HuH-7.5 (cell line): ENCODE results near the gene PAMR1.
A peak's percentile ranks its signal among the peaks of the same experiment; 100 is the strongest.

Experiments used
- DNase-seq: peaks from one replicate; pipeline ENCODE4 v3.0.0; 2011; ENCODE audit warnings: low spot score

The PAMR1 gene

GRCh38 chr11:35436581-35437250 is 88.7 kb downstream of the PAMR1 start:
- DNase-seq = no peak

DNA sequence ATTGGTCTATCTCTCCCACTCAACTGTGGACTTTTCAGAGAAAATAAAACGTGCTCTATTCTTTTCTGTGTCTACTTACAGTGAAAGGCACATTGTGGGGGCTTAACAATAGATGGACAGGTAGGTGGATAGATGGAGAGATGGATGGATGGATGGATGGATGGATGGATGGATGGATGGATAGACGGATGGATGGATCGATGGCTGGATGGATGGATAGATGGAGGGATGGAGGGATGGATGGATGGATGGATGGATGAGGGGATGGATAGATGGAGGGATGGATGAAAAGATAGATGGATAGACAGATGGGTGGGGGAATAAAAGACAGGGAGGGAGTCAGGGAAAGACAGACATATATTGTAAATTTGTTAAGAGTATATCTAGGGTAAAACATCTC is 91.8 kb downstream of the PAMR1 start:
- no peak for DNase-seq

GRCh38 chr11:35432464-35432863 is 93.0 kb downstream of the PAMR1 start:
- DNase-seq = no peak

DNA sequence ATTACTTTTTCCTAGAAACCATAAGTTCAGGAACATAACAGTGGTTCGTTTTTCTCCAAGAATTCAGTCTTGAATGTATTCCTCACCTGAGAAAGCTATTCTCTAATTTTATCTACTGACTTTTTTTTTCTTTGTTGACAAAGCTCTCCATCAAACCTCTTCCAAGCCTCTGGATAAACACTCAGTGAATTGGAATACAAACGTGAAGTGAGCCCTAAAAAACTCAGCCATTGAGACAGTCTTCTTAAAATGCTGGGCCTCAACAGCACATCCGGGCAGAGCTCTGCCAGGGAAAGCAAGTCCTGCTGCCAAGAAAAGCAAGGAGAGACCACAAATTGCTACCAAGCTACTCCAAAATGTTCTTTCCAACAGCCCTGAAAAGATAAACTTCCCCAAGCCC is 98.3 kb downstream of the PAMR1 start:
- DNase-seq = no peak

- DNase-seq = no peak
Measured at GRCh38 chr11:35426351-35426750, 99.1 kb downstream of the PAMR1 start.

DNA sequence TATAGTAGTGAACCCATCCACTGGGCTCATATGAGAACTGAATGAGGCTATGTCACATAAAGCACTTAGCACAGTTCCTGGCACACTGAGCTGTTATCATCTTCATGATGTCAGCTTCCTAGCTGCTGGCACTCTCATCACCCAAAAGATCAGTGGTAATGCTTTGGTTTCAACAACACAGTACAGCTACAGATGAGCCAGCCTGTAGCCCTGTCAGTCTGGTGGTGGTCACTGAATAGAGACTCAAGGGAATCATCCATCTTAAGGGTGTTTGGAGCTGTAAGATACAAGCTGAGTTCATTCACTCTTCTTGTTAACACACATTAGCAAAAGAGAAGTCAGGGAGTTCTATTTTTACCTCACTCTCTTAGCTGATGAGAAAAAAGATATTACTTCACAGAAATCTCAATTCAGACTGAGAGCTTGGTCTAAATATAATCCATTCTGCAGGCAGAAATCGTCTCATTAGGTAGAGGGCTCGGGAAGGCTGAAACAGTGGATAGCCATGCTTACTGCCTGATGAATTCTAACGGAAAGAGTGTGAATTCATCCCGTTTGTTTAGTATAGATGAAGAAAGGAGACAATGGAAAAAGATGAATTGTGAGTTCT is 99.7 kb downstream of the PAMR1 start:
- DNase-seq = no peak

DNA sequence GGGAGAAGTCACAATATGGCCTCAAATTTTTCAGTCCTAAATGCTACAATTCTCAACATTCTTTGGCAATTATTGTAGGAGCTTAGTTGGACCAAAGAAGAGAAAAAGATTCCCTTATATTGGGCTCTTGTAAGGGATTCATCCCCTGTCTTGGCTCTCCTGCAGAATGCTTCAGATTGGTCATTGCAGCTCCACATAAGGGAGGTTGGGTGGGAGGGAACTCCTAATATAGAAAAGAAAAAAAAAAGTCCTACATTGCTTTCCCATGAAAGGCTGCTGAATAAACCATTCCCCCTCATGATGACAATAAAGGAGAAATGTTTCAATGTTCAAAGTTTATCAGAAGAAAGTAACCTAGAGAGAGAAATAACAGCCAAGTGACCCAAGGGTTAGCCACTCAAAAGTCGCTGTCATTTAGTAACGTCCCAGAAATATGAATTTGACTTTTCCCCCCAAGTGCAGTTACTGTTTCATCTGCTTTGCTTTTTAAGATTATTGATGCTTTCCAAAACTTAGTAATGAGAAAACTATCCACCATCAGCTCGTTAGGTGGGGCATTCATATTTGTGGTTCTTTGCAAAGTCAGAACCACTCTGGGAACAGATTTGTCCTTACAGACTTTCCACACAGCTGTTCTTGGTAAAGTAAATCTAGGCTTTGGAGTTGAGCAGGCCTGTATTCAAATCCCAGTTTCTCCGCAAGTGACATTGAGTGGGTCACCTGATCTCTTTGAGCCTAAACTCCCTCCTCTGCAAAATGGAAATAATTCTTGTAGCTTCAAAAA is 101.1 kb downstream of the PAMR1 start:
- DNase-seq = no peak

DNA sequence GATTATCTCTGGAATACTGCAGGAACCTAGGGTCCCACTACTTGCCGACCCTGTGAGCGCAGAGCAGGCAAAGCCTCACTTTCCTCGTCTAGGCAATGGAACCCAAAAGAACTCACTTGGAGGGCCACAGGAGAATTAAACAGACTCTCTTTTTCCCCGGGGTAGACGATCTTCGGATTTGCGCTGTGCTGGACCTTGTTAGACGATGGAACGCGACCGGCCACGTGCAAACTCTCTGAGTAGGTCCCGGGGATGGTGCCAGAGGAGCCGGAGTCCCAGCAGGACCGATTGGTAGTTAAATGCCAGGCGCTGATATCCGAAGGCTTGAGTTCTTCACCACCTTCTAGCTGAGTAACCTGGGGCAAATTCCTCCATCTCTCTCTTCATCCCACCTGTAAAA is 105.0 kb downstream of the PAMR1 start:
- no peak for DNase-seq

DNA sequence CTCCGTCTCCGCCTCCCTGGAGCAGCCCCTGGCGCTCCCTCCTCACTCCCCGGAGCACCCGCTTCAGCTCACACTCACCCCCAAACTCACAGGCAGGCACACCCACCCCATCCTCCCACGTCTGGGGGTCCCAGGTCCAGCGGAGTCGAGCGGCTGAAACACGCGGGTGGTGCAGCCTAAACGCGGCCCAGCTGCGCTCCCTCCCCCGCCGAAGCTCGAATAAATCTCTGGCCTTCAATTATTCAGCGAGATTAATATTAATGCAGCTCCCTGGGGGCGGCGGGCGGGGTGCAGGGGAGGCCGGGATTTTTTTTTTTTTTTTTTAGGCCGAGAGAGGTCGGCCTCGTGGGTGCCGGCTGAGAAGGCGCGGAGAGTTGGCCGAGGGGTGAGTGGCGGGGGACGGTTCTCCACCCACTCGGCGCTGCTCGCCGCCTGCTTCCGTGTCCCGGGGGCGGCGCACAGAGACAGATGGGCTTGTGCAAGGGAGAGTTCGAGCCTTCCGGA is 105.5 kb downstream of the PAMR1 start:
- DNase-seq = no peak

GRCh38 chr11:35419184-35419829 is 106.1 kb downstream of the PAMR1 start, which contains the start of gene SLC1A2:
Gene SLC1A2 (minus strand): TSS chr11:35419558. CDS start chr11:35418966, 592 bp downstream.
- DNase-seq = no peak

DNA sequence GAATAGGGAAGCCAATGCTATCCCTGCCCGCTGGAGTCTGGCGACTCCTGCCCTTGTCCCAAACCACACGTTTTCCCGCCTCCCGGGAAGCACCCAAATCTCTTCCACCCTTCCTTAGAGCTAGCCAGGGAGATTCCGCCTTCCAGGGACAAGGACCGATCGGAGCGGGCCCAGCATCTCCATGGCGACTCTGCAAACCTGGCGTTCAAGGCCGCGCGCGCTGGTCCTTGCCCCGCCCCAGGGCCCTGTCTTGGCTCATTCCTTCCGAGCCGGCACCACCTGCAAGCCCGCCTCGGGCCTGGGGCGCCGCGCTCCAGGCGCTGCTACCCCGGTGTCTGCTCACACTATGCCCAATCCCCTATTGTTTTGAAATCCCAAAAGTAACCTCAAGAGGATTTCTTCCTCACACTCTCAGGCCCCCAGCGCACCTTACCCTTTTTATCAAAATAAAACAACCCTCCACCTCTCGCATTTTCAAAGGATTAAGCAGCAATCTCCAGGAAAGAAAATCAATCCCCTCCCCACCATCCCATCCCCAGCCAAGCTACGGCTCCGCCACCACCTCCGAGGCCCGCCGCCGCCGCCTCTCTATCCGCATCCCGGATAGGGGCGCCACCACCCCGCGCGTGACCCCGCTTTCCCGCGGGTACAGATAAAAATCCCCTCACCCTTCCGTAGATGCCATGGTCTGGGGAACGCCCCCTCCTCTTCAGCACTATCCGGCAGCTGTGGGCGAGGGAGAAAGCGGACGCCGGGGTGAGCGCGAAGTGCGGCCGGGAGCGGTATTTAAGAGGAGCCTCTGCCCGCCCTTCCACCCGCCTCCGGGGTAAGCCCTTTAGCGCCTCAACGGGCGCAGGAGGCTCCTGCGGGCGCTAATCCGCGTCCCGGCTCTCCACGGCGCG is 106.9 kb downstream of the PAMR1 start:
- peak; percentile 10 for DNase-seq

DNA sequence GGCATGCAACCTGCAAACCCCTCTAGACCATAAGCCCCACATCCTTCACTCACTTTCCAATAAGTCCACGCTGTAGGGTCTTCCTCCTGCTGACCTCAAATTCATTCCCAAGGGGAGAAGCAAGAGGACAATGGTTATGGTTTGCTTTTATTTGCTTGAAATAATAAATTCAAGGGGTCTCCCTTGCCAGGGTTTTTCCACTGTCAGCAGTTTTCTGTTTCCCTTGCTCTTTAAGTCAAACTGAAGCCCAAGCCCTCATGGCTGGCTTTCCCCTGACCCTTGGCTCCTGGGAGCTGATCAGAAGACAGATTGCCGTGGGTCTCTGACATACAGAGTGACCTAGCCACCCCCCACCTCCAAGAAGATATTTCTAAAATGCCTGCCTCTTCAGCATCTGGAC is 109.9 kb downstream of the PAMR1 start:
- DNase-seq = no peak

DNA sequence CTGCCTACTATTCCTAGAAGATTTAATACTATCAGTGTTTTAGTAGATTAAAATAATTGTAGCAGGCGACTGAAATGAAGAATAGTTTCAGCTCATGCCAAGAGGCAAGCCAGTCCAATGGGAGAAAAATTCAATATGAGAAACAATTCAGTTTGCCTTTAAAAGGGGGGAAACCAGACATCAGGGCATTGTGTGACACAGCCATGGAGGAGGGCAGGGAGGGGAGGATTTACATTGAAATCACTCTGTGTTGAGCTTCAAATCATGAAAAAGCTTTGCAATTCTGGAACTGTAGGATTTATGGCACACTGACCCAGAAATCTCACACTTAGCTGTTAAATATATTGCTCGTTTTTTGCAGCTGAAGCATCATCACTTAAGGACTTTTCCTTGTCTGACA is 110.6 kb downstream of the PAMR1 start:
- no peak for DNase-seq

DNA sequence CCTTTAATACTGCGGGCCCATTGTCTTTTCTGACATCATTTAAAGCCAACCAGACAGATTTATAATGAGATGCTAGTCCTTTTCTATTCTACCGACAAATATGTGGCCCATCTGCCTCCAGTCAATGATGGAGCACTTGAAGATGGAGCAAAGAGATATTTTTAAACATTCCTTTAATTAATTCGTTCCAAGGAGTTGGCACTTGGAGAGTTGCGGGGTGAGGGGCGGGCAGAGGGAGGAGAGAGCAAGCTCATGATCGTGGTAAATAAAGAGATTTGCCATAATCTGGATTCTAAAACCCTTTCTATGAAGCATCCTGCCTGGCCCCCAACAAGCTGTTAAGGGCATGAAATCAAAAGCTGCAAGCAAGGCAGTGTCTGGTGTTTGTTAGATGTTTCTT is 111.1 kb downstream of the PAMR1 start:
- no peak for DNase-seq

- no peak for DNase-seq
Measured at GRCh38 chr11:35413598-35413997, 111.8 kb downstream of the PAMR1 start.

- DNase-seq = no peak
Measured at GRCh38 chr11:35412285-35412684, 113.1 kb downstream of the PAMR1 start.

- no peak for DNase-seq
Measured at GRCh38 chr11:35407041-35407440, 118.4 kb downstream of the PAMR1 start.

GRCh38 chr11:35404388-35404775 is 121.0 kb downstream of the PAMR1 start:
- no peak for DNase-seq

GRCh38 chr11:35403765-35404387 is 121.5 kb downstream of the PAMR1 start:
- no peak for DNase-seq

DNA sequence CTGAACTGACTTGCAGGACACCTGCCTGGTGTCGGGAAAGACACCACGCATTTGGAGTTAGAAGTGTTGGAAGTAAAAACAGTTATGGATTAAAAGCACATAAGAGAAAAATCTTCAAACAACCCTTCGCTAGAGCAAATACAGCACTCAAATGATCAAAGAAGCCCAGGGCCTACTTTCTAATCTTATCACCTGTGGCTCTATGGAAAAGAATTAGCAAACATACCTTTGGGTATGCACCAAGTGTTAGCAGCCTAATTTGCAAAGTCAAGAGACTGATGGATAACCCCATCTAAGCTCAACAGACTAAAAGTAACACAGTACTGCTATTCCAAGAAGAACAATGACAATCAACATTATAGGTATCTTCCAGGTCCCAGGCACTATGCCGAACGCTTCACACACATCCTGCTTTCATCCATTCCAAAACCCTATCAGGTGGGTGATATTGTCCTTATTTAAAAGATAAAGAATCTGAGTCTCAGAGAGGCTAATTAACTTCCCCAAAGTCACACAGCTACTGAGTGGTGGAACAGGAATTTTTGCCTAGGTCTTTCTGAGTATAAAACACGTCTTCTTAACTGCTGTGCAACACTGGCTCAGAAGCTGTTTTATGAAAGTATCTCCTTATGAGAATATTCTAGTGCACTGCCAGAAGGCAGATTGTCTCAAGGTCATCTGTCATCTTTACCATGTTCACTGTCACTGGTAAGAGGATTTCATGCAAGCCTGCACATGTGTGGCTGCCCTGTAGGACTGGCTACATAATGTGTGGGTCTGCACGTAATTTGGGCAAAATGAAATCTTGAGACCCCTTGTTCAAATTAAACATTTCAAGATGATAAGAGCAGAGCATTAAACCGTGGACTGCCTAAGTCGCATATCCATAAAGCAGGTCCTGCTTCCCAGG is 122.4 kb downstream of the PAMR1 start:
- DNase-seq = no peak
